WI38 (cell line): Measurements from ENCODE around the gene EFR3B.

Source experiments
- H3K4me3 ChIP-seq: 2 replicates; pipeline ENCODE4 v1.5.1; 2011; ENCODE audit warnings: low read depth, mild to moderate bottlenecking, control low read depth, low read length
- TF ChIP-seq, protein P1 (sequence below): IDR thresholded peaks from 2 replicates; pipeline ENCODE4 v1.5.1; 2012; ENCODE audit warnings: low read depth, mild to moderate bottlenecking, control low read depth, low read length

The EFR3B gene

DNA sequence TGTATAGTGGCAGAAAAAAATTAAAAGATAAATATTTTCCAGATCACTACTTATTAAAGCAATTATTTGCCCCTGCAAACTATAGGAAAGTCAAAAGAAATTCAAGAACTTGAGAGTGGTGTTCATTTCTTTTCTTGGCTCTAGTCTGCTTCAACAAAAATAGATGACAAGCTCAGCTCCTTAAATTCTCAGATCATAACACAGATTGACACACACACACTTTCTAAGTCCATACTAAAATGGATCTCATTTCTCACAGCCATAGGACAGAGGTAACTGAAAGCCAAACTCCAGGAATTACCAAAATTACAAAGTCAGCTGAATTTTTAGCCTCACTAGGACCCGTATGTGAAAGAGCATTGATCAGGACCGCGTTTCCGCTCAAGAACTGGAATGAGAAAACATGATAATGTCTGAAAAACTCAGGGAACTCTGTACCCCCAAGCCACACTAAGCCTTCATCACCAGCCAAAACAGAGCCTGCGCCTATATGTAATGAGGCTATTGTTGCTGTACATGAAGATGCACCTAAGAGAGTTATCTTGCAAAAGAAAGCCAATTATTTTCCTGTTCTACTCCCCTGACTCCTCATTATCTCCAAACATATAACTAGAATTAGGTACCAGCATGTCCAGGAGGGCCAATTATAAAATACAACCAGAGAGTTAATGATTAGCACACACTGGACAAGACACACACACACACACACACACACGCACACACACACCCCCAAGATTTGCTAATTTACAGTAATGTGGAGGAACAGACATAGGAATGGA lies 16.5 kb upstream of the EFR3B start:
- TF ChIP-seq, protein P1, sequence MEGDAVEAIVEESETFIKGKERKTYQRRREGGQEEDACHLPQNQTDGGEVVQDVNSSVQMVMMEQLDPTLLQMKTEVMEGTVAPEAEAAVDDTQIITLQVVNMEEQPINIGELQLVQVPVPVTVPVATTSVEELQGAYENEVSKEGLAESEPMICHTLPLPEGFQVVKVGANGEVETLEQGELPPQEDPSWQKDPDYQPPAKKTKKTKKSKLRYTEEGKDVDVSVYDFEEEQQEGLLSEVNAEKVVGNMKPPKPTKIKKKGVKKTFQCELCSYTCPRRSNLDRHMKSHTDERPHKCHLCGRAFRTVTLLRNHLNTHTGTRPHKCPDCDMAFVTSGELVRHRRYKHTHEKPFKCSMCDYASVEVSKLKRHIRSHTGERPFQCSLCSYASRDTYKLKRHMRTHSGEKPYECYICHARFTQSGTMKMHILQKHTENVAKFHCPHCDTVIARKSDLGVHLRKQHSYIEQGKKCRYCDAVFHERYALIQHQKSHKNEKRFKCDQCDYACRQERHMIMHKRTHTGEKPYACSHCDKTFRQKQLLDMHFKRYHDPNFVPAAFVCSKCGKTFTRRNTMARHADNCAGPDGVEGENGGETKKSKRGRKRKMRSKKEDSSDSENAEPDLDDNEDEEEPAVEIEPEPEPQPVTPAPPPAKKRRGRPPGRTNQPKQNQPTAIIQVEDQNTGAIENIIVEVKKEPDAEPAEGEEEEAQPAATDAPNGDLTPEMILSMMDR = no peak

GRCh38 chr2:25026008-25026530 lies 15.8 kb upstream of the EFR3B start:
- no peak overlapping the region for H3K4me3 ChIP-seq
- TF ChIP-seq, protein P1 = no peak

More for the DNA sequence above, 16.5 kb upstream of the EFR3B start:
- H3K4me3 ChIP-seq = no peak overlapping the region

GRCh38 chr2:25029183-25029554 lies 12.7 kb upstream of the EFR3B start:
- TF ChIP-seq, protein P1 = no peak
- H3K4me3 ChIP-seq = no peak overlapping the region

DNA sequence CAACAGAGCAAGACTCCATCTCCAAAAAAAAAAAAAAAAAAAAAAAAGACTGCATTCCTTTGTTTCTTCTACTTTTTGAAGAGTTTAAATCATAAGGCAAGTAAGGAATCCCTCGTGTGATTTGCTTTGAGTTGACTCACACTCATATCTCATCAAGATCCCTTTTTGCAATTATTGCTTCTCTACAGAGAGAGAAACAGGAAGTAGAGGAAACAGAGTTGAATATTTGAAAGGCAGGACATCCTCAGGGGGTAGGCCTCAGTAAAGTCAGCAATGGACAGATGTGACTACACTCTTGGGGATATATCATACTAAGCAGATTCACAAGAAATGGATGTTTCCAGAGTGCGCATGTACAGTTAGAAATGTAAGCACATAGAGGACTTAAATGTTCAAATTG lies 11.2 kb upstream of the EFR3B start:
- no peak overlapping the region for H3K4me3 ChIP-seq
- TF ChIP-seq, protein P1 = no peak

- no peak overlapping the region for H3K4me3 ChIP-seq
- TF ChIP-seq, protein P1 = no peak
Observed at GRCh38 chr2:25032094-25032493, 9.8 kb upstream of the EFR3B start.

- TF ChIP-seq, protein P1 = no peak
- H3K4me3 ChIP-seq = no peak overlapping the region
Observed at GRCh38 chr2:25032901-25033300, 9.0 kb upstream of the EFR3B start.

DNA sequence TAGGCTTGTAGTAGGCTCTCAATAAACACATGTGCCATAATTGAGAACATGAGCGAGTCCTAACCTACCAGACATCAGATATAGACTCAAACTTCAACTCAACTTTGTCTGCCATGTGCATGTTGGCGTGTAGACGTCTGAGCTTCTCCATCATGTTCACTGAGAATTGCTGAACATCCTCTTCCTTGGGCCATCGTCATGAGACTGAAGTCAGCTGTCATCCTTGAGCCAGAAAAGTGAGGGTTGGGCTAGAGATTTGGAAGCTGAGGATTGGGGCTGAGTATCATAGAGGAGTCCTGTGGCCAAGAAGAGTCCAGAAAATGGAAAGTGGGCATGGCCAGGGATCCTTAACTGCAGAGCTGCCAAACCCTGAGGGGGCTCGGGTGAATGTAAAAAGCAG lies 7.8 kb upstream of the EFR3B start:
- TF ChIP-seq, protein P1 = no peak
- H3K4me3 ChIP-seq = no peak overlapping the region
